NT2/D1 (cell line): ENCODE data around the gene CTNNA2.

ENCODE experiments used
- SUZ12 ChIP-seq: IDR thresholded peaks from 2 replicates; pipeline ENCODE4 v1.6.1; 2011; ENCODE audit not compliant: insufficient read length, insufficient read depth; ENCODE audit errors: extremely low read depth
- YY1 ChIP-seq: IDR thresholded peaks from 2 replicates; pipeline ENCODE4 v1.6.1; 2011; ENCODE audit not compliant: insufficient read length, insufficient read depth
- ZNF274 ChIP-seq: IDR thresholded peaks from 2 replicates; pipeline ENCODE4 v1.6.1; 2011; ENCODE audit warnings: mild to moderate bottlenecking, low read depth, low read length

- no peak for TF ChIP-seq SUZ12
- no peak for TF ChIP-seq ZNF274
- TF ChIP-seq YY1, result no peak
Observed at GRCh38 chr2:80062298-80062697, 549.4 kb downstream of the CTNNA2 start.
